ENCODE results near the gene ANAPC2. TPM values are rescaled to one million over a fixed set of nuclear protein-coding genes. Genes with fewer than 3 reads are reported as not detected.

Gene ANAPC2
- total RNA-seq, 2 experiments from 2014 or later, result 34.8 to 90.4 TPM

- H3K9me3 ChIP-seq (ENCODE audit: low read length), result no peaks in the 10 kb centered on the region
- POLR2A ChIA-PET, result no interaction called here
- no peak overlapping the region for H3K4me2 ChIP-seq (ENCODE audit: low read length)
- no TSS peak for BruUV-seq (replicated peaks)
- DNase-seq (ENCODE audit: low spot score), result no peak
- H3K36me3 ChIP-seq (ENCODE audit: insufficient read depth, low read length), result no peaks in the 10 kb centered on the region; the same call in 1 of the 2 replicates
- 0 out of 2 replicates have a peak, but pooled peaks cover 2% of the 10 kb centered on the region for H3K79me2 ChIP-seq (ENCODE audit: insufficient read depth, low read depth, low read length)
- CTCF ChIA-PET (ENCODE audit: unreplicated experiment), result no interaction called here
- H3K27ac ChIP-seq (ENCODE audit: low read depth, low read length, poor library complexity, severe bottlenecking), result no peak overlapping the region
- TF ChIP-seq EZH2phosphoT487 (IDR thresholded peaks at IDR 0.05; ENCODE audit: borderline replicate concordance, low read depth, low read length) (no peak), CTCF (conservative IDR thresholded peaks at IDR 0.05; ENCODE audit: low read length) (no peak)
- intact Hi-C loops (cut with micrococcal nuclease; ENCODE audit: unreplicated experiment), result no loop called here
- H4K20me1 ChIP-seq (ENCODE audit: insufficient read depth, low read length), result no peaks in the 10 kb centered on the region
- H3K4me3 ChIP-seq (ENCODE audit: low read depth, low read length, poor library complexity, severe bottlenecking), result no peak overlapping the region
- no peak overlapping the region for H2AFZ ChIP-seq (ENCODE audit: low read length)
- H3K9me2 ChIP-seq (ENCODE audit: insufficient read depth, low read length), result no peaks in the 10 kb centered on the region
- peaks cover 41% of the 10 kb centered on the region for H3K4me1 ChIP-seq (ENCODE audit: insufficient read depth, low read length, poor library complexity, severe bottlenecking)
Measured at GRCh38 chr9:137233143-137233980, 45.0 kb upstream of the ANAPC2 start.

GRCh38 chr9:137232510-137232909 lies 44.1 kb upstream of the ANAPC2 start:
- Histone ChIP-seq H3K27ac (ENCODE audit: low read depth, low read length, poor library complexity, severe bottlenecking) (no peak overlapping the region), H4K20me1 (ENCODE audit: insufficient read depth, low read length) (no peaks in the 10 kb centered on the region), H3K79me2 (ENCODE audit: insufficient read depth, low read depth, low read length) (no peaks in the 10 kb centered on the region), H3K4me1 (ENCODE audit: insufficient read depth, low read length, poor library complexity, severe bottlenecking) (peaks cover 32% of the 10 kb centered on the region), H3K9me3 (ENCODE audit: low read length) (no peaks in the 10 kb centered on the region), H3K4me3 (ENCODE audit: low read depth, low read length, poor library complexity, severe bottlenecking) (no peak overlapping the region), H3K36me3 (ENCODE audit: insufficient read depth, low read length) (no peaks in the 10 kb centered on the region), H3K4me2 (ENCODE audit: low read length) (no peak overlapping the region), H3K9me2 (ENCODE audit: insufficient read depth, low read length) (no peaks in the 10 kb centered on the region), H2AFZ (ENCODE audit: low read length) (no peak overlapping the region)
- no TSS peak for BruUV-seq (replicated peaks)
- DNase-seq (ENCODE audit: low spot score), result no peak
- intact Hi-C loops (cut with micrococcal nuclease; ENCODE audit: unreplicated experiment), result no loop called here
- CTCF ChIA-PET (ENCODE audit: unreplicated experiment), result no interaction called here
- TF ChIP-seq CTCF (conservative IDR thresholded peaks at IDR 0.05; ENCODE audit: low read length) (no peak), EZH2phosphoT487 (IDR thresholded peaks at IDR 0.05; ENCODE audit: borderline replicate concordance, low read depth, low read length) (no peak)
- POLR2A ChIA-PET, result no interaction called here

- Histone ChIP-seq H4K20me1 (ENCODE audit: insufficient read depth, low read length) (no peaks in the 10 kb centered on the region), H3K36me3 (ENCODE audit: insufficient read depth, low read length) (no peaks in the 10 kb centered on the region), H3K27ac (ENCODE audit: low read depth, low read length, poor library complexity, severe bottlenecking) (no peak overlapping the region), H3K4me2 (ENCODE audit: low read length) (no peak overlapping the region), H3K4me3 (ENCODE audit: low read depth, low read length, poor library complexity, severe bottlenecking) (no peak overlapping the region), H3K9me2 (ENCODE audit: insufficient read depth, low read length) (no peaks in the 10 kb centered on the region), H3K4me1 (ENCODE audit: insufficient read depth, low read length, poor library complexity, severe bottlenecking) (peaks cover 31% of the 10 kb centered on the region), H3K79me2 (ENCODE audit: insufficient read depth, low read depth, low read length) (no peaks in the 10 kb centered on the region), H3K9me3 (ENCODE audit: low read length) (no peaks in the 10 kb centered on the region), H2AFZ (ENCODE audit: low read length) (no peak overlapping the region)
- no TSS peak for BruUV-seq (replicated peaks)
- no peak for DNase-seq (ENCODE audit: low spot score)
- intact Hi-C loops (cut with micrococcal nuclease; ENCODE audit: unreplicated experiment), result no loop called here
- TF ChIP-seq EZH2phosphoT487 (IDR thresholded peaks at IDR 0.05; ENCODE audit: borderline replicate concordance, low read depth, low read length) (no peak), CTCF (conservative IDR thresholded peaks at IDR 0.05; ENCODE audit: low read length) (no peak)
- CTCF ChIA-PET (ENCODE audit: unreplicated experiment), result no interaction called here
- POLR2A ChIA-PET, result no interaction called here
Measured at GRCh38 chr9:137232101-137232500, 43.7 kb upstream of the ANAPC2 start.
